ENCODE results near the gene PCDHGA3.
"Not testable (repeated sequence)": the region's sequence is repeated elsewhere in the genome, so short reads cannot be mapped to it uniquely, and the experiment has no call there.

- TF ChIP-seq ZNF423, ZBTB1 (tag by site-specific recombination; IDR thresholded peaks at IDR 0.05): not testable (repeated sequence)
Measured at GRCh38 chr5:141375444-141376155, 32.0 kb downstream of the PCDHGA3 start.

Data from HEK293 (cell line).